GM21717 (cell line): Measurements from ENCODE around the gene C11orf91.

Experiments used
- ATAC-seq: cut with Tn5 transposase; IDR thresholded peaks from one replicate; pipeline ENCODE4 v1.9.1; 2021; ENCODE audit warnings: mild to moderate bottlenecking, moderate library complexity; ENCODE audit not compliant: unreplicated experiment

The C11orf91 gene

DNA sequence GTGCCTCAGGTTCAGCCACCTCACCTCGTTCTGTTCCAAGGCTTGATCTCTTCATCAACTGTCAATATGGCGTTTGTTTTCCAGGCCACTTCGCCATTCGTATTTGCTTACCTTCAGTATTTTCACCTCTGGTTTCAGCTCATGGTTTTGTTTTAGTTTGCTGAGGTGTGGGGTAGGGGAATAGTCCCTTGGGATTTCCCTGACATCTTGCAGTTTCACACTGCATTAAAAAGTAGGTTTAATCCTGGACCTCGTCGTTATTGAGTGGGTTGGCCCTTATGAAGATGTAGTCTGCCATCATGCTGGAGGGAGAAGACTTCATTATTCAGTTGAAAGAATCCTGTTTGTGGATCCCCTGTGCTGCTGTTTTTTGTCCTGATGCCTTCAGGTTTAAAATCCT lies 46.0 kb downstream of the C11orf91 start:
- ATAC-seq, result no peak

DNA sequence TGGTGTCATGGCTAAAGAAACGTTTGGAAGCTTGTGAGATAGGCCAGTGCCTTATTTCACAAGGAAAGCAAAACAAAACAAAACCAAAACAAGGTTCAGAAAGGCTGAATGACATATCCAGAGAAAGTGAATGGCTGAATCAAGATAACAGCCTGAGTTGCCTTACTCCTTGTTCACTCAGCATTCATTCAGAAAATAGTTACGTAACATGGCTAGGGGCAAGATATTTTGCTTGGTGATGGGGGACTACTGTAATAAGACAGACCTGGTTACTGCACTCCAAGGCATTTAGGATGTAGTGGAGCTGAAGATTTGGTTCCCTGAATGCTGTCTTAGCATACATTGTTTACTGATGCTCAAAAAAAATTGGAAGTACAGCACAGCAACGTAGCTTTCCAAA lies 47.7 kb downstream of the C11orf91 start:
- no peak for ATAC-seq

DNA sequence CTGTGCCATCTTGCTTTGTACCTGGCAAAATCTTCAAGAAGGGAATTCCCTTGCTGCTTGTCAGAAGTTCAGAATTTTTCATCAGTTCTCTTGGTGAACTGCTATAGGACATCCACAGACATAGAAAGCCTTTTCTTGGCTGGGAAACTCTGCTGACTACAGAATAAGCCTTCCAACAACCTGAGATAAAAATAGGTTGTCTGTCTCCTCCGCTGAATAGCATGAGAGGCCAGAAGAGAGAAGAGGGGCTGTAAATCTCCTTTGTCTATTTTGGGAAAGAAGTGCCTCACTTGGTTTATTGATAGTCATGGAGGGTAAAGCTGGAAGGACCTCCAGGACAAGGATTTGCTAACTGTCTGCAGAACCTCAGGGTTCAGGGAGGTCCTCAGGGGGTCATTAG lies 48.2 kb downstream of the C11orf91 start:
- no peak for ATAC-seq

DNA sequence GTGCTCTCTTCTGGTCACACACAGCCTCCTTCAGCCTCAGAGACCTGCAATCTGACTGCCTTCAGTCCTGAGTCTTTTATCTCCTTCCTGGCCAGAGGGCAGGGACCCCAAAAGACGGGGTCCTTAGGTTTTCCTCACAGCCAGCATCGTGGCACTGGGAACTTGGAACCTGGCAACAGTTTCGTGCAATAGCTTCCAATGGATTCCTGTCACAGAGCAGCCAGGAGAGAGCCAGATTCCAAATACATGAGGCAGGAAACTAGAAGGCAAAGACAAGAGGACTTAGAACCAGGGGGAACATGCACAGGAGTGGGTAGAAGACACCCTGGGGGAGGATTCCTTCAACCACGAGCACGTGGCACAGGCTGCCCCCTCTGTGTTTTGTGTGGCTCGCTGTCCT lies 48.6 kb downstream of the C11orf91 start:
- no peak for ATAC-seq

DNA sequence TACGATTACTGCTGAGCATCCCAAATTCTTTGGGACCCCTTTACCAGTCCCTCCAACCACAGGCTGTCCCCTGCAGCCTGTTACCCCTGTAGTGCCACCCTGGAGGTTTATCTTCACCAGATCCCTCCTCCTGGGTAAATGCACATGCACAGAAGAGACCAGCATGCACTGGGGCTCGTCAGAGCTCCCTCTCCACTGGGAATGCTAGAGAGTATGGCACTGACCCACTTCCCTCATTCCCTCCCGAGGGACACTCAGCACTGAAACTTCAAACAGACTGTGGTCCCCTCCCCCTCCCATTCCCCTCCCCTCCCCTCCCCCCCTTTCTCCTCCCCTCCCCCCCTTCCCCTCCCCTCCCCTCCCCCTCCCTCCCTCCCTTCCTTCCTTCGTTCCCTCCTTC lies 49.1 kb downstream of the C11orf91 start:
- no peak for ATAC-seq

DNA sequence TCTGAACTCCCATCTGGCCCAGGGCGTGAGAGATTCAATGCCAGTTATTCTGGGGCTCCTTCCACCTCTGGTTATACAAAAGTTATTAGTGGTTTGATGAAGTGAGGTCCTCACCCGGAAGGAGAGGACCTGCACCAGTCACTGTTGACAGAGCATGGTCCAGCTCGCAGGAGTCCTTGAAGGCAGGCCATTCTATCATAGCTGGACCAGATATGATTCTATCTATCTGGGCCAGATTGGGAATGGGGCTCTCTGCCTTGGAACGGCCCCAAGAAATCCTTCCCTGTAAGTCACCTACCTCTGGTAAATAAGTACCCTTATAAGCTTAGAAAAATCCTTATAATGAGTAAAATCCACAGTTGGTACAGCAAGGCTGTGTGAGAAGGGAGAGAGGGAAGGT lies 50.7 kb downstream of the C11orf91 start:
- no peak for ATAC-seq
